Measurements from ENCODE around the gene COQ5.
"Not testable (repeated sequence)": the region's sequence is repeated elsewhere in the genome, so short reads cannot be mapped to it uniquely, and the experiment has no call there.

COQ5 gene

DNA sequence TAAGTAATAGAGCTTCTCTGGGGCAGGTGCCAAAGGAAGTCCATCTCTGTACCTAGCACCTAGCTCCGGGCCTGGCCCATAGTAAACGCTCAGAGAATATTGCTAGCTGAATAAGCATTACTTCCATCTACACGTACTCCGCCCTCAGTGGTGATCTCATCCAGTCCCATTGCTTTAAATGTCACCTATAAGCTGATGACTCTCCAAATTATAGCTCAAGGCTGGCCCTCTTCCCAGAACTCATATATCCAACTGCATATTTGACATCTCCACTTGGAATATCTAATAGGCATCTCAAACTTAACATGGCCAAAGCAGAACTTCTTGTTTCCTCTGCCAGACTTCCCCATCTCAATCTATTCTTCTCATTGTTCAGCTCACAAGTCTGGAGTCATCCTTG is 39.9 kb downstream of the COQ5 start:
- Histone ChIP-seq H3K27me3 (ENCODE audit: control insufficient read depth, insufficient read depth, low read length) (no peaks in the 10 kb centered on the region), H3K9ac (ENCODE audit: low read length) (no peak overlapping the region), H3K27ac (ENCODE audit: low read depth, low read length) (no peak overlapping the region), H3K36me3 (ENCODE audit: control insufficient read depth, insufficient read depth, low read length) (no peaks in the 10 kb centered on the region), H3K4me1 (ENCODE audit: control insufficient read depth, insufficient read depth, low read length) (no peaks in the 10 kb centered on the region), H3K4me3 (ENCODE audit: low read length) (no peak overlapping the region)

DNA sequence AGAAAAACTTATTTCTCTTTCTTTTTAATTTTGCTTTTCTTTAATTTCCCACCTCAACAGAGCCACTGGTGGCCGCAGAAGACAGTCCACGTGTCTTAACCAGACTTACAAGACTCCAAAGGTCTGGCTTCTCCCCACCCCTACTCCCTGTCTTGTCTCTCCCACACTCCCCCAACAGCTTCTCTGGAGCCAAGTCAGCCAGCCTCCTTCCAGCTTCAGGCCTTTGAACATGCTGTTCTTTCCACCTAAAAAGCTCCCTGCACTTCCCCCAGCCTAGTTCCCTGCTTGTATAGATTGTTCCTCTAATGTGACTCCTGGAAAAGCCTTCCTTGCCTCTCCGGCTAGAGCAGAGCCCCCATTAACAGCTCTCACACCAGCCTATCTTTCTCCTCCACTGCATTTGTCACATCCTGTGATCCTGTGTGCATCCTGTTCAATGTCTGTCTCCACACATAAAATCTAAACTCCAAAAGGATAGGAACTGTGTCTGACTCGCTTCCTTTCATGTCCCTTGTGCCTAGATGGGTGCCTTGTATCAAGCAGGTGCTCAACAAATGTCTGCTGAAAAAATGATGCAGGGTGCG is 40.8 kb downstream of the COQ5 start:
- H3K4me1 ChIP-seq (ENCODE audit: control insufficient read depth, insufficient read depth, low read length) = no peaks in the 10 kb centered on the region
- no peaks in the 10 kb centered on the region for H3K27me3 ChIP-seq (ENCODE audit: control insufficient read depth, insufficient read depth, low read length)
- no peak overlapping the region for H3K4me3 ChIP-seq (ENCODE audit: low read length)
- no peaks in the 10 kb centered on the region for H3K36me3 ChIP-seq (ENCODE audit: control insufficient read depth, insufficient read depth, low read length)
- H3K9ac ChIP-seq (ENCODE audit: low read length) = no peak overlapping the region
- H3K27ac ChIP-seq (ENCODE audit: low read depth, low read length) = no peak overlapping the region

GRCh38 chr12:120487552-120487951 is 41.4 kb downstream of the COQ5 start:
- H3K27ac ChIP-seq (ENCODE audit: low read depth, low read length); H3K36me3 ChIP-seq (ENCODE audit: control insufficient read depth, insufficient read depth, low read length); H3K27me3 ChIP-seq (ENCODE audit: control insufficient read depth, insufficient read depth, low read length); H3K9ac ChIP-seq (ENCODE audit: low read length); H3K4me1 ChIP-seq (ENCODE audit: control insufficient read depth, insufficient read depth, low read length); H3K4me3 ChIP-seq (ENCODE audit: low read length): not testable (repeated sequence)

GRCh38 chr12:120485961-120486881 is 42.7 kb downstream of the COQ5 start:
- no peak overlapping the region for H3K4me3 ChIP-seq (ENCODE audit: low read length)
- H3K9ac ChIP-seq (ENCODE audit: low read length) = no peak overlapping the region

GRCh38 chr12:120483621-120484020 is 45.3 kb downstream of the COQ5 start:
- Histone ChIP-seq H3K4me3 (ENCODE audit: low read length) (no peak overlapping the region), H3K27ac (ENCODE audit: low read depth, low read length) (no peak overlapping the region)

More at GRCh38 chr12:120485961-120486881, 42.7 kb downstream of the COQ5 start:
- Histone ChIP-seq H3K4me1 (ENCODE audit: control insufficient read depth, insufficient read depth, low read length) (no peaks in the 10 kb centered on the region), H3K27ac (ENCODE audit: low read depth, low read length) (no peak overlapping the region), H3K36me3 (ENCODE audit: control insufficient read depth, insufficient read depth, low read length) (no peaks in the 10 kb centered on the region), H3K27me3 (ENCODE audit: control insufficient read depth, insufficient read depth, low read length) (no peaks in the 10 kb centered on the region)

DNA sequence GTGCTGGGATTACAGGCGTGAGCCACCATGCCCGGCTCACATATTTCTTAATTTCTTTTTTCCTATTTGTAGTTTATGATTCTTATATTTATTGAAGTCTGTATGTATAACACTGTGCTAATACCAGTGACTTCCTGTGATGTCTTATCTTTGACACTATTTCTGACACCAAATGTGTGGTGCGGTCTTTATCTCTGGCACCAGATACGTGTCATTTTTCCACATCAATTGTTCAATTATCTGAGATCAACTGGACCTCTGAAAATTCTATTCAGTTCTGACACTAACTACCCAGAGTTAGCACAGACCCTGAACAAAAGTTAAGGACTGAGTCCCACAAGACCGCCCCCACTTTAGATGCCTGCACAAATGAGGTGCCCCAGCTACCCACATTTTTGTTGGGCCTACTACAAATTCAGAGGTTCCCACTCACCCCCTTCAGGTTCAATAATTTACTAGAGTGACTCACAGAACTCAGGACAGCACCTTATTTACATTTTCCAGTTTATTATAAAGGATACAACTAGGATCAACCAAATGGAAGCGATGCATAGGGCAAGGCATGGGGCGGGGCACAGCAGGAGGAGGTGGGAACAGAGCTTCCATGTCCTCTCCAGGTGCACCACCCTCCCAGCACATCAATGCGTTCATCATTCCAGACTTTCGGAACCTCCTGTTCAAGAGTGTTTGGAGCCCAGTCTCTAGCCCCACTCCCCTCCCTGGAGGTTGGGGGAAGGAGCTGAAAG is 47.8 kb downstream of the COQ5 start:
- no peaks in the 10 kb centered on the region for H3K36me3 ChIP-seq (ENCODE audit: control insufficient read depth, insufficient read depth, low read length)
- H3K4me3 ChIP-seq (ENCODE audit: low read length) = no peak overlapping the region
- H3K4me1 ChIP-seq (ENCODE audit: control insufficient read depth, insufficient read depth, low read length) = no peaks in the 10 kb centered on the region
- no peaks in the 10 kb centered on the region for H3K27me3 ChIP-seq (ENCODE audit: control insufficient read depth, insufficient read depth, low read length)
- no peak overlapping the region for H3K27ac ChIP-seq (ENCODE audit: low read depth, low read length)
- H3K9ac ChIP-seq (ENCODE audit: low read length) = no peak overlapping the region

More at GRCh38 chr12:120483621-120484020, 45.3 kb downstream of the COQ5 start:
- no peaks in the 10 kb centered on the region for H3K27me3 ChIP-seq (ENCODE audit: control insufficient read depth, insufficient read depth, low read length)
- no peaks in the 10 kb centered on the region for H3K36me3 ChIP-seq (ENCODE audit: control insufficient read depth, insufficient read depth, low read length)
- H3K4me1 ChIP-seq (ENCODE audit: control insufficient read depth, insufficient read depth, low read length) = no peaks in the 10 kb centered on the region
- no peak overlapping the region for H3K9ac ChIP-seq (ENCODE audit: low read length)

DNA sequence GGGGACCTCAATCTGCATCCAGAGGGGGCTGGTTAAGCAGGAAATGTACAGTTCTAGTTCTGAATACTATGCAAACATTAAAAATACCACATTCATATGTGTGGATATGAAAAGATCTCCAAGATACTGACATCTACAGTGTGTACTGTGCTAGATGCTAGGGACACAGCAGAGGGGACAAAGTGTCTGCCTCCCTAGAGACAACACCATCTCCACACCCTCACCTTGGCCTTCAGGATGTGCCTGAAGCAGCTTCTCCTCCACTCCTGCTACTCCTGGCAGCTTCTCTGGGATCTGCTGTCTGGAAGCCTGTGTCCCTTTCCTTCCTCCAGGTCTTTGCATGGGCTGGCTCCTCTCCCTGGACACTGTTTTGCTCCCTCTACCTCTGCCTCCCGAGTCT is 48.7 kb downstream of the COQ5 start:
- Histone ChIP-seq H3K9ac (ENCODE audit: low read length) (no peak overlapping the region), H3K27ac (ENCODE audit: low read depth, low read length) (no peak overlapping the region), H3K4me1 (ENCODE audit: control insufficient read depth, insufficient read depth, low read length) (no peaks in the 10 kb centered on the region), H3K4me3 (ENCODE audit: low read length) (no peak overlapping the region), H3K27me3 (ENCODE audit: control insufficient read depth, insufficient read depth, low read length) (no peaks in the 10 kb centered on the region), H3K36me3 (ENCODE audit: control insufficient read depth, insufficient read depth, low read length) (no peaks in the 10 kb centered on the region)

- Histone ChIP-seq H3K27ac (ENCODE audit: low read depth, low read length) (no peak overlapping the region), H3K36me3 (ENCODE audit: control insufficient read depth, insufficient read depth, low read length) (no peaks in the 10 kb centered on the region), H3K9ac (ENCODE audit: low read length) (no peak overlapping the region), H3K4me1 (ENCODE audit: control insufficient read depth, insufficient read depth, low read length) (no peaks in the 10 kb centered on the region), H3K27me3 (ENCODE audit: control insufficient read depth, insufficient read depth, low read length) (no peaks in the 10 kb centered on the region), H3K4me3 (ENCODE audit: low read length) (no peak overlapping the region)
Measured at GRCh38 chr12:120479458-120479857, 49.5 kb downstream of the COQ5 start.

DNA sequence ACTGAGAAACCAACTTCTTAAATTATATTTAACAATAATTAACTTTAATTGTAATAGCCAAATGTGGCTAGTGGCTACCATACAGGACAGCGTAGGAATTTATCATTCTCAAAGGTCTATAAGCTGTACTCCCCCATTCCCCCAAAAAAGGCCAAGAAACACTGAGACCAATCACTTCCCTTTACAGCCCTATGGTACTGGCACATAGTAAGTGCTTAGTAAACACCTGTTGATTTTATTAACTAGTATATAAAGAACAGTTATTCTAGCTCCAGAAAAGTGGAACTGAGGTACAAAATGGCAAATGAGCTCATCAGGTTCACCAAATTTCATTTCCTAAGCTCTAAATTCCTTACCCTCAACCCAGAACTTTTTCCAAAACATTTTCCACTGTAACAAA is 53.3 kb downstream of the COQ5 start:
- no peaks in the 10 kb centered on the region for H3K4me1 ChIP-seq (ENCODE audit: control insufficient read depth, insufficient read depth, low read length)
- no peaks in the 10 kb centered on the region for H3K36me3 ChIP-seq (ENCODE audit: control insufficient read depth, insufficient read depth, low read length)
- no peak overlapping the region for H3K27ac ChIP-seq (ENCODE audit: low read depth, low read length)
- H3K27me3 ChIP-seq (ENCODE audit: control insufficient read depth, insufficient read depth, low read length) = no peaks in the 10 kb centered on the region
- no peak overlapping the region for H3K9ac ChIP-seq (ENCODE audit: low read length)
- H3K4me3 ChIP-seq (ENCODE audit: low read length) = no peak overlapping the region

GRCh38 chr12:120474616-120474960 is 54.4 kb downstream of the COQ5 start:
- Histone ChIP-seq H3K36me3 (ENCODE audit: control insufficient read depth, insufficient read depth, low read length) (no peaks in the 10 kb centered on the region), H3K27ac (ENCODE audit: low read depth, low read length) (no peak overlapping the region), H3K4me3 (ENCODE audit: low read length) (no peak overlapping the region), H3K4me1 (ENCODE audit: control insufficient read depth, insufficient read depth, low read length) (no peaks in the 10 kb centered on the region), H3K27me3 (ENCODE audit: control insufficient read depth, insufficient read depth, low read length) (no peaks in the 10 kb centered on the region), H3K9ac (ENCODE audit: low read length) (no peak overlapping the region)

DNA sequence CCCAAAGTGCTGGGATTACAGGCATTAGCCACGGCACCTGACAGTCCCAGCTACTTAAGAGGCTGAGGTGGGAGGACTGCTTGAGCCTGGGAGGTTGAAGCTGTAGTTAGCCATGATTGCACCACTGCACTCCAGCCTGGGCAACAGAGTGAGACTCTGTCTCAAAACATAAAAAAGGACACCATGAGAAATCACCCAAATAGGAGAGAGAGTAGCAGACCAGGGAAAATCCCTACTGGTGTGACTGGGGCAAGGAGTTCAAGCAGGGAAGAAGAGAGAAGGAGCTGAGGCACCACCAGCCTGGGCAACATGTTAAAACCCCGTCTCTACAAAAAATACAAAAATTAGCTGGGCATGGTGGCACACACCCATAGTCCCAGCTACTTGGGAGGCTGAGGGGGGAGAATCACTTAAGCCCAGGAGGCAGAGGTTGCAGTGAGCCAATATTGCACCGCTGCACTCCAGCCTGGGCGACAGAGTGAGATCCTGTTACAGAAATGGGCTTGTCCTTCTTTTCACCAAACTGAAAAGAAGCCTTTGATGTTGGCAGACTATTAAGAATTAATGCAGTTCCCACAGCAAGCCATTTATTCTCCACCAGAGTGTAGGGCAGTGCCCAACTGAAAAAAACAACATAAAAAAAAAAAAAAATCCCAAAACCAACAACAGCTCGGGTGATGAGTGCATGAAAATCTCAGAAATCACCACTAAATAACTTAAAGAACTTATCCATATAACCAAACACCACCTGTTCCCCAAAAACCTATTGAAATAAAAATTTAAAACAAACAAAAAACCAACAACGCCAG is 54.9 kb downstream of the COQ5 start:
- Histone ChIP-seq H3K4me3 (ENCODE audit: low read length) (no peak overlapping the region), H3K4me1 (ENCODE audit: control insufficient read depth, insufficient read depth, low read length) (no peaks in the 10 kb centered on the region), H3K27ac (ENCODE audit: low read depth, low read length) (no peak overlapping the region), H3K36me3 (ENCODE audit: control insufficient read depth, insufficient read depth, low read length) (no peaks in the 10 kb centered on the region), H3K9ac (ENCODE audit: low read length) (no peak overlapping the region), H3K27me3 (ENCODE audit: control insufficient read depth, insufficient read depth, low read length) (no peaks in the 10 kb centered on the region)

DNA sequence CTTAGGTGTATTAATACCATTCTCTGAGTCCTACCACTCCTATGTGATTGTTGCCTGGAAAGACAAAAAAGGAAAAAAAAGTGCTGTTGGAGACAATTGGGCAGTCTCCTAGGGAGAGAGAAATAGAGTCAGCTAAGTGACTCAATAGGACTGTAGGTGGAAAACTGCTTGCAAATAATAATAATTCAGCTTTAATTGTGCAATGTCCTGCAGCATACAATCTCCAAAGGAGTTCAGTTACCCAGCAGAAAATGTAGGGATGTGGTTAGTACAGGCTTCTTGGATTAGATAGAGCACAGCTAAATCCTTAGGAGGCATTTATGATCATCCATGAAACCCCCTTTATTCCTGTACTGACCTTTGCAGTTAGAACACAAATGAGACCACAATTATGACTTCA is 56.4 kb downstream of the COQ5 start:
- no peak overlapping the region for H3K4me3 ChIP-seq (ENCODE audit: low read length)
- H3K36me3 ChIP-seq (ENCODE audit: control insufficient read depth, insufficient read depth, low read length) = no peaks in the 10 kb centered on the region
- H3K27me3 ChIP-seq (ENCODE audit: control insufficient read depth, insufficient read depth, low read length) = no peaks in the 10 kb centered on the region
- H3K4me1 ChIP-seq (ENCODE audit: control insufficient read depth, insufficient read depth, low read length) = peaks cover 5% of the 10 kb centered on the region
- no peak overlapping the region for H3K9ac ChIP-seq (ENCODE audit: low read length)
- no peak overlapping the region for H3K27ac ChIP-seq (ENCODE audit: low read depth, low read length)
